IMR-90 (cell line): Measurements from ENCODE around the gene BMP8B. TPM values are rescaled to one million over a fixed set of nuclear protein-coding genes. Genes with fewer than 3 reads are reported as not detected.

Source experiments
- ATAC-seq: fragments of 200-7000 bp; cut with Tn5 transposase; 2 replicates; pipeline ENCODE4 v1.9.1; 2020; ENCODE audit warnings: low read depth, mild to moderate bottlenecking, moderate library complexity
- BruUV-seq: library from RNA; stranded (reverse); fragments of 400-500 nt; replicated peaks from 2 replicates; lab custom pipeline; 2021; lab: Mats Ljungman, UMichigan
- CTCF ChIA-PET: fragments of 300-600 bp; formaldehyde crosslinking; extraction: SDS; loops from one replicate; lab custom pipeline; 2021; ENCODE audit warnings: antibody characterized with exemption; lab: Yijun Ruan, JAX
- POLR2A ChIA-PET: fragments of 300-600 bp; sonication (Branson Sonifier 250); formaldehyde crosslinking; loops from one replicate; lab custom pipeline; 2022; ENCODE audit warnings: antibody characterized with exemption; ENCODE audit not compliant: unreplicated experiment; lab: Charles Lee
- DNase-seq: peaks from one replicate; pipeline ENCODE4 v3.0.0; 2013
- H2AFZ ChIP-seq: replicated peaks from 2 replicates; pipeline ENCODE3; 2013; ENCODE audit warnings: low read length, mild to moderate bottlenecking; ENCODE audit not compliant: poor library complexity
- H2AK5ac ChIP-seq: 2 replicates; pipeline ENCODE4 v1.6.1; 2013; ENCODE audit warnings: low read depth, low read length, inconsistent platforms
- H2AK9ac ChIP-seq: replicated peaks from 2 replicates; pipeline ENCODE3; 2013; ENCODE audit warnings: mild to moderate bottlenecking, low read depth, low read length, moderate library complexity; ENCODE audit not compliant: poor library complexity
- H2BK120ac ChIP-seq: 2 replicates; pipeline ENCODE4 v1.6.1; 2013; ENCODE audit warnings: low read depth, low read length, inconsistent platforms
- H2BK15ac ChIP-seq: 3 replicates; pipeline ENCODE4 v1.6.1; 2013; ENCODE audit warnings: low read depth, low read length, inconsistent platforms
- H2BK20ac ChIP-seq: 2 replicates; pipeline ENCODE4 v1.6.1; 2013; ENCODE audit warnings: low read depth, mild to moderate bottlenecking, inconsistent platforms, low read length, moderate library complexity
- H2BK5ac ChIP-seq: 2 replicates; pipeline ENCODE4 v1.6.1; 2013; ENCODE audit warnings: mild to moderate bottlenecking, low read depth, low read length, inconsistent platforms; ENCODE audit not compliant: poor library complexity, severe bottlenecking
- H3K14ac ChIP-seq: replicated peaks from 2 replicates; pipeline ENCODE4 v1.6.1; 2013; ENCODE audit warnings: low read depth, low read length, inconsistent platforms
- H3K18ac ChIP-seq: 2 replicates; pipeline ENCODE4 v1.6.1; 2013; ENCODE audit warnings: low read depth, low read length, control low read depth
- H3K23ac ChIP-seq: 2 replicates; pipeline ENCODE4 v1.6.1; 2013; ENCODE audit warnings: low read depth, low read length, inconsistent platforms
- H3K27ac ChIP-seq: 2 replicates; pipeline ENCODE4 v1.5.1; 2013; ENCODE audit warnings: mild to moderate bottlenecking, control low read depth, low read length; ENCODE audit not compliant: insufficient read depth
- H3K27me3 ChIP-seq: 2 replicates; pipeline ENCODE4 v1.6.1; 2013; ENCODE audit warnings: low read length; ENCODE audit not compliant: control insufficient read depth, insufficient read depth
- H3K36me3 ChIP-seq: 2 replicates; pipeline ENCODE4 v1.6.1; 2013; ENCODE audit warnings: low read length, mixed read lengths; ENCODE audit not compliant: control insufficient read depth, insufficient read depth
- H3K4ac ChIP-seq: 2 replicates; pipeline ENCODE4 v1.6.1; 2013; ENCODE audit warnings: low read depth, low read length, inconsistent platforms
- H3K4me1 ChIP-seq: 2 replicates; pipeline ENCODE4 v1.6.1; 2013; ENCODE audit warnings: low read length, mixed read lengths; ENCODE audit not compliant: control insufficient read depth, insufficient read depth
- H3K4me2 ChIP-seq: 2 replicates; pipeline ENCODE4 v1.6.1; 2013; ENCODE audit warnings: low read depth, mild to moderate bottlenecking, control low read depth, low read length, moderate library complexity
- H3K4me3 ChIP-seq: 2 replicates; pipeline ENCODE4 v1.5.1; 2013; ENCODE audit warnings: low read depth, mild to moderate bottlenecking, control low read depth, low read length, moderate library complexity; ENCODE audit not compliant: insufficient read depth
- H3K56ac ChIP-seq: 2 replicates; pipeline ENCODE4 v1.6.1; 2013; ENCODE audit warnings: low read length, inconsistent platforms; ENCODE audit not compliant: insufficient read depth; ENCODE audit errors: extremely low read depth
- H3K79me1 ChIP-seq, 2 experiments: 2 replicates each; pipeline ENCODE4 v1.6.1; 2013; ENCODE audit warnings: low read length in 2 of 2, inconsistent platforms in 1 of 2, low read depth in 1 of 2
- H3K9ac ChIP-seq: 2 replicates; pipeline ENCODE4 v1.6.1; 2013; ENCODE audit warnings: low read depth, low read length, control low read depth
- H3K9me1 ChIP-seq: 2 replicates; pipeline ENCODE4 v1.6.1; 2013; ENCODE audit warnings: low read length, inconsistent platforms; ENCODE audit not compliant: insufficient read depth
- H3K9me3 ChIP-seq: 2 replicates; pipeline ENCODE4 v1.6.1; 2013; ENCODE audit warnings: low read length; ENCODE audit not compliant: control insufficient read depth, insufficient read depth
- H4K20me1 ChIP-seq: 2 replicates; pipeline ENCODE4 v1.6.1; 2013; ENCODE audit warnings: low read length, inconsistent platforms; ENCODE audit not compliant: insufficient read depth
- H4K5ac ChIP-seq: 2 replicates; pipeline ENCODE4 v1.6.1; 2013; ENCODE audit warnings: mild to moderate bottlenecking, low read depth, low read length, control low read depth
- H4K8ac ChIP-seq, 2 experiments: 2 replicates each; pipeline ENCODE4 v1.6.1; 2013; ENCODE audit warnings: low read depth in 2 of 2, low read length in 2 of 2, control low read depth in 1 of 2, inconsistent platforms in 1 of 2
- H4K91ac ChIP-seq: 2 replicates; pipeline ENCODE4 v1.6.1; 2013; ENCODE audit warnings: low read depth, low read length, inconsistent platforms; ENCODE audit not compliant: insufficient read depth
- BHLHE40 ChIP-seq: fragments of 150-350 bp; IDR thresholded peaks from 2 replicates; pipeline ENCODE4 v1.6.1; 2016; ENCODE audit warnings: mild to moderate bottlenecking, low read depth, low read length
- CEBPB ChIP-seq: IDR thresholded peaks from 2 replicates; pipeline ENCODE4 v1.6.1; 2012; ENCODE audit warnings: low read depth, low read length, improper control_type of control experiment
- CHD1 ChIP-seq: IDR thresholded peaks from 2 replicates; pipeline ENCODE4 v1.6.1; 2012; ENCODE audit warnings: low read depth, low read length, improper control_type of control experiment
- ELK1 ChIP-seq: fragments of 150-350 bp; IDR thresholded peaks from 2 replicates; pipeline ENCODE4 v1.6.1; 2016; ENCODE audit warnings: low read depth, mild to moderate bottlenecking, low read length, moderate library complexity, borderline replicate concordance
- MAFK ChIP-seq: IDR thresholded peaks from 2 replicates; pipeline ENCODE4 v1.6.1; 2012; ENCODE audit warnings: low read depth, low read length, improper control_type of control experiment
- MXI1 ChIP-seq: IDR thresholded peaks from 2 replicates; pipeline ENCODE4 v1.6.1; 2012; ENCODE audit warnings: low read depth, mild to moderate bottlenecking, low read length, moderate library complexity, borderline replicate concordance
- POLR2A ChIP-seq: IDR thresholded peaks from 2 replicates; pipeline ENCODE4 v1.6.1; 2012; ENCODE audit warnings: mild to moderate bottlenecking, low read depth, low read length
- SMC3 ChIP-seq: fragments of 150-350 bp; IDR thresholded peaks from 2 replicates; pipeline ENCODE4 v1.6.1; 2016; ENCODE audit warnings: low read depth, mild to moderate bottlenecking, antibody characterized with exemption, low read length, moderate library complexity
- WGBS, 2 experiments: methylation state at CpG; one replicate each; pipeline versions ENCODE4 v1.1.5 to v1.1.7; 2013; ENCODE audit warnings: missing lambda C conversion rate in 2 of 2; ENCODE audit not compliant: insufficient read length in 1 of 2; ENCODE audit errors: extremely low coverage in 2 of 2; 5-methylcytosine and 5-hydroxymethylcytosine counted together
- dilution Hi-C: fragments of 300-500 bp; cut with HindIII; formaldehyde crosslinking; loops from one replicate; pipeline ENCODE4 v1.14.3; 2018; ENCODE audit warnings: low sequenced_read_pairs; ENCODE audit not compliant: unreplicated experiment
- in situ Hi-C: fragments of 300-500 bp; cut with MboI; formaldehyde crosslinking; loops from 3 replicates; pipeline ENCODE4 v1.14.3; 2019; ENCODE audit warnings: low sequenced_read_pairs, inconsistent platforms, mixed read lengths
- intact Hi-C: fragments of 100-400 bp; cut with micrococcal nuclease; formaldehyde crosslinking; loops from 2 replicates; pipeline ENCODE4 v1.10.0; 2022
- microRNA-seq, 2 experiments: library from miRNA; stranded (forward) in 1 of 2; unstranded in 1 of 2; fragments of 10-50 nt in 1 of 2; fragments of <30 nt in 1 of 2; gene quantifications in 1 of 2; microRNA quantifications in 1 of 2; one replicate each; pipeline versions ENCODE3 to v1.1.0; 2013 to 2020; ENCODE audit not compliant: insufficient read depth in 1 of 2, insufficient read length in 1 of 2, unreplicated experiment in 1 of 2
- polyA plus RNA-seq, 3 experiments: library from polyadenylated mRNA; depleted of rRNA; stranded (reverse); fragments of >200 nt; gene quantifications; 2 replicates each; pipeline ENCODE4 v1.2.3, GENCODE V29; 2012; ENCODE audit warnings: low replicate concordance in 1 of 3
- small RNA-seq, 5 experiments: library from RNA; depleted of rRNA; stranded (forward); fragments of <200 nt; gene quantifications; one replicate each; pipeline ENCODE3, GENCODE V24; 2012
- total RNA-seq: library from RNA; depleted of rRNA; stranded (reverse); fragments of >200 nt; gene quantifications from 2 replicates; pipeline ENCODE4 v1.2.3, GENCODE V29; 2012; rRNA removed

Gene BMP8B
- total and polyA plus RNA-seq, 2 of the 4 experiments (the other 2 are of a cell fraction): not detected

DNA sequence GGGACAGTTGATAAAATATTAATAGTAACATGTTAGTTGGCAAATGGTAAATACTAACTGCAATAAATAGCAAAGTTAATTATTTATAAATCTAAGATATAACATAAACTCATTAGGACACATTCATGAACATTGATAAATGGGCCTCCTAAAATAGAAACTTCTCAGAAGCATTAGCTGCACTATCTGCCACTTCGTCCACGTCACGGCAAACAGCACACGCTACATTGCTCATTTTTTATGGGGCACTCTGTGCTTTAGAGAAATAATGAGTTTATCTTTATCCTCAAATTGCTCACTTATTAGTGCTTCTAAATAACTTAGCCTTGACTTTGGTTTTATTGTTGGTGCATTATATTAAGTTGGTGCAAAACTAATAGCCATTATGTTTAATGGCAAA is 81.2 kb downstream of the BMP8B start:
- DNase-seq (no peak), ATAC-seq (no peak)
- no peak for TF ChIP-seq CHD1
- TF ChIP-seq POLR2A: no peak
- no peak for TF ChIP-seq ELK1
- TF ChIP-seq MXI1: no peak
- no peak for TF ChIP-seq SMC3
- no peak for TF ChIP-seq BHLHE40
- no peak for TF ChIP-seq CEBPB
- TF ChIP-seq MAFK: no peak
- H2AK9ac ChIP-seq: no peak overlapping the region
- no peaks in the 10 kb centered on the region for H4K20me1 ChIP-seq
- no peak overlapping the region for H4K91ac ChIP-seq
- H3K56ac ChIP-seq: no peak overlapping the region
- WGBS, 2 experiments: no CpG with 5 or more reads among the region's 4 CpGs
- H2BK5ac ChIP-seq: no peak overlapping the region
- BruUV-seq: no TSS peak
- H3K4ac ChIP-seq: no peak overlapping the region
- H3K9me1 ChIP-seq: no peaks in the 10 kb centered on the region
- H2BK20ac ChIP-seq: no peak overlapping the region
- in situ Hi-C loops (no loop called here), dilution Hi-C loops (no loop called here), intact Hi-C loops (no loop called here)
- H3K4me2 ChIP-seq: no peak overlapping the region
- H3K14ac ChIP-seq: no peak overlapping the region
- H3K36me3 ChIP-seq: no peaks in the 10 kb centered on the region
- no peak overlapping the region for H4K8ac ChIP-seq
- H3K27me3 ChIP-seq: peaks cover 63% of the 10 kb centered on the region
- H2AFZ ChIP-seq: no peak overlapping the region
- CTCF ChIA-PET: no interaction called here
- H3K27ac ChIP-seq: no peak overlapping the region
- no peak overlapping the region for H2AK5ac ChIP-seq
- no peak overlapping the region for H2BK120ac ChIP-seq
- no peak overlapping the region for H3K23ac ChIP-seq
- no peak overlapping the region for H4K5ac ChIP-seq
- no peaks in the 10 kb centered on the region for H3K9me3 ChIP-seq
- no peak overlapping the region for H3K18ac ChIP-seq
- H2BK15ac ChIP-seq: no peak overlapping the region
- no peaks in the 10 kb centered on the region for H3K4me1 ChIP-seq
- no peak overlapping the region for H3K4me3 ChIP-seq
- no peaks in the 10 kb centered on the region for H3K79me1 ChIP-seq
- POLR2A ChIA-PET: no interaction called here
- H3K9ac ChIP-seq: no peak overlapping the region

Small RNA genes lying within 50 kb of the gene (microRNA-seq; reads per million reads assigned to microRNA genes)
- gene AL033527.1 (ENCODE audit: insufficient read depth, insufficient read length) (not detected), gene RNU7-121P (ENCODE audit: insufficient read depth, insufficient read length) (not detected)

Small RNA genes lying within 50 kb of the gene (small RNA-seq; reads per million reads assigned to genes)
- 0 reads per million in 5 experiments for gene AL033527.1
- 0 reads per million in 5 experiments for gene RNU7-121P

Other genes starting within 250 kb of the BMP8B start
- gene PABPC4, start 212.1 kb downstream of the BMP8B start, total RNA-seq: 74.9 and 78.6 TPM in 2 replicates
- gene PABPC4, start 212.1 kb downstream of the BMP8B start, polyA plus RNA-seq (2012; rRNA removed): 90.3 and 108 TPM in 2 replicates
- gene HEYL, start 149.2 kb downstream of the BMP8B start, total RNA-seq: not detected in 2 replicates
- gene HEYL, start 149.2 kb downstream of the BMP8B start, polyA plus RNA-seq (2012; rRNA removed): 0.02 TPM in 1 of 2 replicates, not detected in the other
- gene NT5C1A, start 116.8 kb downstream of the BMP8B start, total RNA-seq: not detected in 2 replicates
- not detected in 2 replicates for gene NT5C1A, start 116.8 kb downstream of the BMP8B start, polyA plus RNA-seq (2012; rRNA removed)
- not detected in 2 replicates for gene HPCAL4, start 97.4 kb downstream of the BMP8B start, total RNA-seq
- gene HPCAL4, start 97.4 kb downstream of the BMP8B start, polyA plus RNA-seq (2012; rRNA removed): 0.02 TPM in 1 of 2 replicates, not detected in the other
- 40.8 and 40.9 TPM in 2 replicates for gene PPIE, start 50.0 kb downstream of the BMP8B start, total RNA-seq
- 61.6 and 68.1 TPM in 2 replicates for gene PPIE, start 50.0 kb downstream of the BMP8B start, polyA plus RNA-seq (2012; rRNA removed)
- 0.18 and 0.28 TPM in 2 replicates for gene OXCT2, start 17.5 kb downstream of the BMP8B start, total RNA-seq
- 0.22 and 0.30 TPM in 2 replicates for gene OXCT2, start 17.5 kb downstream of the BMP8B start, polyA plus RNA-seq (2012; rRNA removed)
- 27.8 and 29.2 TPM in 2 replicates for gene TRIT1, start 94.6 kb upstream of the BMP8B start, total RNA-seq
- gene TRIT1, start 94.6 kb upstream of the BMP8B start, polyA plus RNA-seq (2012; rRNA removed): 10.8 and 13.5 TPM in 2 replicates
- gene MYCL, start 113.1 kb upstream of the BMP8B start, total RNA-seq: 0.56 and 0.72 TPM in 2 replicates
- 0.75 and 0.87 TPM in 2 replicates for gene MYCL, start 113.1 kb upstream of the BMP8B start, polyA plus RNA-seq (2012; rRNA removed)
- 5.0 and 5.7 TPM in 2 replicates for gene MFSD2A, start 166.3 kb upstream of the BMP8B start, total RNA-seq
- 6.7 and 7.3 TPM in 2 replicates for gene MFSD2A, start 166.3 kb upstream of the BMP8B start, polyA plus RNA-seq (2012; rRNA removed)